Measurements from ENCODE around the gene VPS4B.

- peak; percentile 3; the same call in 1 of the 2 replicates for TF ChIP-seq CTCF (IDR thresholded peaks at IDR 0.05; ENCODE audit: low read length)
- TF ChIP-seq EZH2 (IDR thresholded peaks at IDR 0.05; ENCODE audit: borderline replicate concordance, low read length), result no peak
These were observed 55.8 kb downstream of the VPS4B start for GRCh38 chr18:63366213-63367052.
